ENCODE data around the gene DNMT3B.

The DNMT3B gene

GRCh38 chr20:32751293-32751692 is 10.9 kb upstream of the DNMT3B start:
- Histone ChIP-seq H3K9ac (ENCODE audit: low read length) (no peak overlapping the region), H3K79me1 (replicated peaks; ENCODE audit: low read length, poor library complexity, severe bottlenecking) (no peaks in the 10 kb centered on the region), H3K27ac (ENCODE audit: low read length, poor library complexity, severe bottlenecking) (no peak overlapping the region), H2AFZ (ENCODE audit: low read depth, low read length) (no peak overlapping the region), H2BK12ac (ENCODE audit: low read length in 2 of 2) (no peak overlapping the region), H3K4ac (ENCODE audit: low read depth in 1 of 2, low read length in 2 of 2) (no peak overlapping the region), H3K4me2 (ENCODE audit: low read length, poor library complexity, severe bottlenecking) (no peak overlapping the region), H2BK15ac (ENCODE audit: low read depth, poor library complexity, severe bottlenecking) (no peak overlapping the region), H2AK5ac (ENCODE audit: low read length, severe bottlenecking) (no peak overlapping the region), H2BK120ac (ENCODE audit: low read depth, low read length) (no peak overlapping the region), H3K14ac (ENCODE audit: low read length in 2 of 2) (no peak overlapping the region), H4K91ac (ENCODE audit: low read length) (no peak overlapping the region), H3K9me3 (ENCODE audit: control insufficient read depth, low read length) (no peaks in the 10 kb centered on the region), H3K4me1 (ENCODE audit: control insufficient read depth, insufficient read depth, low read depth, low read length) (peaks cover 8% of the 10 kb centered on the region), H3K36me3 (ENCODE audit: control insufficient read depth in 1 of 2, insufficient read depth in 2 of 2, low read depth in 1 of 2, low read length in 2 of 2) (no peaks in the 10 kb centered on the region), H3K27me3 (ENCODE audit: control insufficient read depth in 1 of 2, insufficient read depth in 1 of 2, low read length in 2 of 2) (no peaks in the 10 kb centered on the region), H3K18ac (ENCODE audit: low read depth in 1 of 2, low read length in 2 of 2) (no peak overlapping the region), H3K23ac (ENCODE audit: low read length in 2 of 2) (no peak overlapping the region), H3K4me3 (ENCODE audit: insufficient read depth in 1 of 2, low read depth in 1 of 2, low read length in 2 of 2) (no peak overlapping the region), H2BK5ac (ENCODE audit: low read depth, low read length, poor library complexity, severe bottlenecking) (no peak overlapping the region), H4K8ac (ENCODE audit: low read length) (no peak overlapping the region)
- DNase-seq, result no peak

- DNase-seq, result no peak
- H2BK120ac ChIP-seq (ENCODE audit: low read depth, low read length), result no peak overlapping the region
These were observed 10.3 kb upstream of the DNMT3B start for GRCh38 chr20:32751702-32752457.

GRCh38 chr20:32752458-32753250 is 9.5 kb upstream of the DNMT3B start:
- no peak overlapping the region for H3K14ac ChIP-seq (ENCODE audit: low read length in 2 of 2)
- 46% methylated on average over 7 of the region's 10 CpGs for WGBS

More at GRCh38 chr20:32751702-32752457, 10.3 kb upstream of the DNMT3B start:
- 92% methylated on average over 6 of the region's 6 CpGs for WGBS
- Histone ChIP-seq H3K9ac (ENCODE audit: low read length) (peak overlapping the region; percentile 73), H2BK15ac (ENCODE audit: low read depth, poor library complexity, severe bottlenecking) (no peak overlapping the region), H3K23ac (ENCODE audit: low read length in 2 of 2) (no peak overlapping the region), H3K18ac (ENCODE audit: low read depth in 1 of 2, low read length in 2 of 2) (no peak overlapping the region), H4K8ac (ENCODE audit: low read length) (no peak overlapping the region), H4K91ac (ENCODE audit: low read length) (no peak overlapping the region), H3K4me2 (ENCODE audit: low read length, poor library complexity, severe bottlenecking) (no peak overlapping the region), H3K4ac (ENCODE audit: low read depth in 1 of 2, low read length in 2 of 2) (peak overlapping the region; percentile 13 to 69), H3K4me1 (ENCODE audit: control insufficient read depth, insufficient read depth, low read depth, low read length) (peaks cover 8% of the 10 kb centered on the region), H3K27ac (ENCODE audit: low read length, poor library complexity, severe bottlenecking) (no peak overlapping the region), H3K14ac (ENCODE audit: low read length in 2 of 2) (no peak overlapping the region), H3K9me3 (ENCODE audit: control insufficient read depth, low read length) (no peaks in the 10 kb centered on the region), H3K27me3 (ENCODE audit: control insufficient read depth in 1 of 2, insufficient read depth in 1 of 2, low read length in 2 of 2) (no peaks in the 10 kb centered on the region), H2BK5ac (ENCODE audit: low read depth, low read length, poor library complexity, severe bottlenecking) (no peak overlapping the region), H3K79me1 (replicated peaks; ENCODE audit: low read length, poor library complexity, severe bottlenecking) (no peaks in the 10 kb centered on the region), H3K4me3 (ENCODE audit: insufficient read depth in 1 of 2, low read depth in 1 of 2, low read length in 2 of 2) (peak overlapping the region in 1 of 2 experiments; percentile 54), H3K36me3 (ENCODE audit: control insufficient read depth in 1 of 2, insufficient read depth in 2 of 2, low read depth in 1 of 2, low read length in 2 of 2) (no peaks in the 10 kb centered on the region), H2AFZ (ENCODE audit: low read depth, low read length) (no peak overlapping the region), H2AK5ac (ENCODE audit: low read length, severe bottlenecking) (peak overlapping the region; percentile 23), H2BK12ac (ENCODE audit: low read length in 2 of 2) (peak overlapping the region; percentile 39 to 68)

GRCh38 chr20:32753731-32754130 is 8.5 kb upstream of the DNMT3B start:
- H3K4me2 ChIP-seq (ENCODE audit: low read length, poor library complexity, severe bottlenecking), result no peak overlapping the region
- no peak overlapping the region for H2BK12ac ChIP-seq (ENCODE audit: low read length in 2 of 2)
- H3K18ac ChIP-seq (ENCODE audit: low read depth in 1 of 2, low read length in 2 of 2), result peak overlapping the region in 1 of 2 experiments; percentile 55
- no peaks in the 10 kb centered on the region for H3K36me3 ChIP-seq (ENCODE audit: control insufficient read depth in 1 of 2, insufficient read depth in 2 of 2, low read depth in 1 of 2, low read length in 2 of 2)
- H3K23ac ChIP-seq (ENCODE audit: low read length in 2 of 2), result no peak overlapping the region
- no peak overlapping the region for H3K14ac ChIP-seq (ENCODE audit: low read length in 2 of 2)
- H3K4me1 ChIP-seq (ENCODE audit: control insufficient read depth, insufficient read depth, low read depth, low read length), result peaks cover 8% of the 10 kb centered on the region
- no peak overlapping the region for H4K8ac ChIP-seq (ENCODE audit: low read length)
- no peak overlapping the region for H2AFZ ChIP-seq (ENCODE audit: low read depth, low read length)
- no peak overlapping the region for H2AK5ac ChIP-seq (ENCODE audit: low read length, severe bottlenecking)
- no peaks in the 10 kb centered on the region for H3K9me3 ChIP-seq (ENCODE audit: control insufficient read depth, low read length)
- H3K9ac ChIP-seq (ENCODE audit: low read length), result no peak overlapping the region
- no peaks in the 10 kb centered on the region for H3K27me3 ChIP-seq (ENCODE audit: control insufficient read depth in 1 of 2, insufficient read depth in 1 of 2, low read length in 2 of 2)
- no peak overlapping the region for H2BK120ac ChIP-seq (ENCODE audit: low read depth, low read length)
- 84% methylated on average over 4 of the region's 4 CpGs for WGBS
- H4K91ac ChIP-seq (ENCODE audit: low read length), result no peak overlapping the region
- H2BK5ac ChIP-seq (ENCODE audit: low read depth, low read length, poor library complexity, severe bottlenecking), result no peak overlapping the region
- H3K79me1 ChIP-seq (replicated peaks; ENCODE audit: low read length, poor library complexity, severe bottlenecking), result no peaks in the 10 kb centered on the region
- H3K4me3 ChIP-seq (ENCODE audit: insufficient read depth in 1 of 2, low read depth in 1 of 2, low read length in 2 of 2), result no peak overlapping the region
- DNase-seq, result no peak
- no peak overlapping the region for H3K4ac ChIP-seq (ENCODE audit: low read depth in 1 of 2, low read length in 2 of 2)
- H3K27ac ChIP-seq (ENCODE audit: low read length, poor library complexity, severe bottlenecking), result peak overlapping the region; percentile 31
- no peak overlapping the region for H2BK15ac ChIP-seq (ENCODE audit: low read depth, poor library complexity, severe bottlenecking)

More at GRCh38 chr20:32752458-32753250, 9.5 kb upstream of the DNMT3B start:
- Histone ChIP-seq H3K4ac (ENCODE audit: low read depth in 1 of 2, low read length in 2 of 2) (no peak overlapping the region), H3K27ac (ENCODE audit: low read length, poor library complexity, severe bottlenecking) (peak overlapping the region; percentile 41), H3K36me3 (ENCODE audit: control insufficient read depth in 1 of 2, insufficient read depth in 2 of 2, low read depth in 1 of 2, low read length in 2 of 2) (no peaks in the 10 kb centered on the region), H3K18ac (ENCODE audit: low read depth in 1 of 2, low read length in 2 of 2) (no peak overlapping the region), H2AFZ (ENCODE audit: low read depth, low read length) (no peak overlapping the region), H2BK15ac (ENCODE audit: low read depth, poor library complexity, severe bottlenecking) (no peak overlapping the region), H3K9me3 (ENCODE audit: control insufficient read depth, low read length) (no peaks in the 10 kb centered on the region), H2BK12ac (ENCODE audit: low read length in 2 of 2) (peak overlapping the region in 1 of 2 experiments; percentile 68), H4K8ac (ENCODE audit: low read length) (no peak overlapping the region), H2AK5ac (ENCODE audit: low read length, severe bottlenecking) (peak overlapping the region; percentile 23), H3K4me2 (ENCODE audit: low read length, poor library complexity, severe bottlenecking) (no peak overlapping the region), H2BK5ac (ENCODE audit: low read depth, low read length, poor library complexity, severe bottlenecking) (no peak overlapping the region), H3K27me3 (ENCODE audit: control insufficient read depth in 1 of 2, insufficient read depth in 1 of 2, low read length in 2 of 2) (no peaks in the 10 kb centered on the region), H3K23ac (ENCODE audit: low read length in 2 of 2) (no peak overlapping the region), H3K9ac (ENCODE audit: low read length) (peak overlapping the region; percentile 73), H3K79me1 (replicated peaks; ENCODE audit: low read length, poor library complexity, severe bottlenecking) (no peaks in the 10 kb centered on the region), H3K4me3 (ENCODE audit: insufficient read depth in 1 of 2, low read depth in 1 of 2, low read length in 2 of 2) (peak overlapping the region in 1 of 2 experiments; percentile 54), H2BK120ac (ENCODE audit: low read depth, low read length) (no peak overlapping the region), H3K4me1 (ENCODE audit: control insufficient read depth, insufficient read depth, low read depth, low read length) (peaks cover 8% of the 10 kb centered on the region), H4K91ac (ENCODE audit: low read length) (no peak overlapping the region)
- peak; percentile 80 for DNase-seq

Data from mesenchymal stem cell (in vitro differentiated cells and primary cell).